GM12864 (cell line): ENCODE measurements around the gene WFS1.

ENCODE experiments used
- DNase-seq: peaks from one replicate; pipeline ENCODE4 v3.0.0-alpha.2; 2011; ENCODE audit warnings: low read depth
- H3K4me3 ChIP-seq: 2 replicates; pipeline ENCODE4 v1.5.1; 2011; ENCODE audit warnings: mild to moderate bottlenecking, low read depth, low read length, control low read depth
- TF ChIP-seq, protein P1 (sequence below): IDR thresholded peaks from 2 replicates; pipeline ENCODE4 v1.5.1; 2011; ENCODE audit warnings: low read depth, mild to moderate bottlenecking, moderate library complexity, low read length, control low read depth, inconsistent platforms; ENCODE audit errors: missing control alignments

The WFS1 gene

DNA sequence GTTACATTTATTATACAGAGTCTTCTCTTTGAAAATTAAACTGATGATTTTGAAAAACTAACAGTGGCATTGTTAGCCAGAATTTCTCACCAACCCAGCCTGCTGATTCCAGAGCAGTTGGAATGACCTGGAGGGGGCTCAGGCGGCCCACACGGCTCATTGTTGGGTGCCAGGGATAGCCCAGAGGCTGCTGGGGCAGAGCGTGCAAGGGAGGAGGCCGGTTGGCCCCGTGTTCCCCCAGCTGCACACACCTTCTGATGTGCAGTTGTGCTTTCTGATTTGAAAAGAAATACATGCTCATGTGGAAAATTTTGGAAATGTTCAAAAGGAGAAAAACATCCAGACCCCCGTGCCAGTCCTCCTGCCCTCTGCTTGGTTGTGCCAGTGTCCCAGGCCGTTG lies 20.6 kb downstream of the WFS1 start:
- no peak for DNase-seq
- TF ChIP-seq, protein P1, sequence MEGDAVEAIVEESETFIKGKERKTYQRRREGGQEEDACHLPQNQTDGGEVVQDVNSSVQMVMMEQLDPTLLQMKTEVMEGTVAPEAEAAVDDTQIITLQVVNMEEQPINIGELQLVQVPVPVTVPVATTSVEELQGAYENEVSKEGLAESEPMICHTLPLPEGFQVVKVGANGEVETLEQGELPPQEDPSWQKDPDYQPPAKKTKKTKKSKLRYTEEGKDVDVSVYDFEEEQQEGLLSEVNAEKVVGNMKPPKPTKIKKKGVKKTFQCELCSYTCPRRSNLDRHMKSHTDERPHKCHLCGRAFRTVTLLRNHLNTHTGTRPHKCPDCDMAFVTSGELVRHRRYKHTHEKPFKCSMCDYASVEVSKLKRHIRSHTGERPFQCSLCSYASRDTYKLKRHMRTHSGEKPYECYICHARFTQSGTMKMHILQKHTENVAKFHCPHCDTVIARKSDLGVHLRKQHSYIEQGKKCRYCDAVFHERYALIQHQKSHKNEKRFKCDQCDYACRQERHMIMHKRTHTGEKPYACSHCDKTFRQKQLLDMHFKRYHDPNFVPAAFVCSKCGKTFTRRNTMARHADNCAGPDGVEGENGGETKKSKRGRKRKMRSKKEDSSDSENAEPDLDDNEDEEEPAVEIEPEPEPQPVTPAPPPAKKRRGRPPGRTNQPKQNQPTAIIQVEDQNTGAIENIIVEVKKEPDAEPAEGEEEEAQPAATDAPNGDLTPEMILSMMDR = no peak
- H3K4me3 ChIP-seq = no peak overlapping the region

DNA sequence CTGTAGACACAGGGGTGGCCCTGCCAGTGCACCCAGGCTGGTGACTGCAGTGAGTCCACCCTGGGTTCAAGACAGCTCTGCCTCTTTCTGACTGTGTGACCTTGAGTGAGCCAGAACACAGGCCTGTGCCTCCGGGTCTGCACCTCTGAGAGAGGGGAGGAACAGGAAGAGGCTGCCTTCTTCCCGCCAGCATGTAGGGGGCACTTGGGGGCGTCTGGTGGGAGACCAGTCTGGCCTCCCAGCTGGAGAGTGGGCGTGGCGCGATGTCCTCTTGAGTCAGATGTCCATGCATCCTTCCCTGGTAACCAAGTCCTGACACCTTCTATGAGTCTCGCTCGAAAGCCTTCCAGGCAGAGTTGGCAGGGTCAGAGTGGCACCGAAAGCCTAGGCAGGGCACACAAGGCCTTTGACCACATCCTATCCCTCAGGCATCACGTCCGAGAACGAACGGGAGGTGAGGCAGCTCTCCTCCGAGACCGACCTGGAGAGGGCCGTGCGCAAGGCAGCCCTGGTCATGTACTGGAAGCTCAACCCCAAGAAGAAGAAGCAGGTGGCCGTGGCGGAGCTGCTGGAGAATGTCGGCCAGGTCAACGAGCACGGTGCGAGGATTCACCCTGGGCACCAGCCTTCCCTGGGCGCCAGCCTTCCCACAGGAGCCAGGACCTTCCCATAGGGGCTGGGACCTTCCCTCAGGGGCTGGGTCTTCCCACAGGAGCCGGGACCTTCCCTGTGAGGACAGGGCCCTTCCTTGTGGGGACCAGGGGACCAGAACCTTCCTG lies 21.3 kb downstream of the WFS1 start:
- TF ChIP-seq, protein P1 = no peak
- no peak for DNase-seq

DNA sequence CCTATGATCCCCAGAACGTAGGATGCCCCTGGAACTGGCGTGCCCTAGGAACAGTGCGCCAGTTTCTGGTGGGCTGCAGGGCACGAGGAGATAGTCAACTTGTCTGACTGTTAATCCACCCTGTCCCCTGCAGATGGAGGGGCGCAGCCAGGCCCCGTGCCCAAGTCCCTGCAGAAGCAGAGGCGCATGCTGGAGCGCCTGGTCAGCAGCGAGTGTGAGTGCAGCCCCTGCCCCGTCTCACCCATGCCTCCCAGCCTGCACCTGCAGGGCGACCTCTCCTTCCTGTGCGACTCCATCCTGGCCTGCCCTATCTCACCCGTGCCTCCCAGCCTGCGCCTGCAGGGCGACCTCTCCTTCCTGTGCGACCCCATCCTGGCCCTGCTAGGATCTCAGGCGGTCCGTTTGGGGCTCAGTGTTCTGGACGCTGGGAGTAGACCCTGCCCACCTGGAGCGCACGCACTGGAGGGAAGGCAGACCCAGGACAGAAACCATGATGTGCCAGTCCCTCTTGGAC lies 22.2 kb downstream of the WFS1 start:
- no peak overlapping the region for H3K4me3 ChIP-seq
- TF ChIP-seq, protein P1 = no peak
- DNase-seq = no peak

More for the DNA sequence above, 21.3 kb downstream of the WFS1 start:
- no peak overlapping the region for H3K4me3 ChIP-seq

DNA sequence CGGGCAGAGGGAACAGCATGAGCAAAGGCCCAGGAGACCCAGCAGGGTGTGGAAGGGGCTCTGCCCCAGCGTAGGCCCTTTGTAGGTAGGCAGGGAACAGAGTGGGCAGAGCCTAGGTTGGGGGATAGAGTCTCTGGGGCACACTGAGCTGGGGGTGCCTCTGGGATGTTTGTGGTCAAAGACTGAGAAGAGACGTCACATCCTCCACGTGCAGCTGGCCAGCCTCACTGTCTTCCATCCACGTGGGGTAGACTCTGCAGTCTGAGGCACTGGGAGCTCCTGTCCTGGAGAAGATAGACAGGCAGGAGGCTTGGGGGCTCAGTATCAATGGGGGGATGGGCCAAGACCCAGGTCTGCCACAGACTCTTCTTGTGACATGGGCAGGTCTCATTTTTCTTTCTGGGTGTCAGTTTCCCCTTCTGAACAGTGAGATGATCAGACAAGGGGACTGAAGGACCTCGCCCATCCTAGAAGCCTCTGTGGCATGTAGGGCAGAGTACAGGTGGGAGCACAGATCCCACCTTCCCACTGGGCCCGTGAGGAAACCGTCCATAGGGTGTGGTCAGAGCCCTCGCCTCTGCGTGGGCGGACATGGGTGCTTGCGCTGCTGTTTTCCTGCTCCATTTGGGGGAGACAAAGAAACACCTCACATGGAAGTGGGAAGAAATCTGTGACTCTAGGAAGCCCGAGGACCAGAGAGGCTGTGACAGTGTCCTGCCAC lies 22.9 kb downstream of the WFS1 start:
- no peak overlapping the region for H3K4me3 ChIP-seq
- TF ChIP-seq, protein P1 = no peak
- DNase-seq = no peak

DNA sequence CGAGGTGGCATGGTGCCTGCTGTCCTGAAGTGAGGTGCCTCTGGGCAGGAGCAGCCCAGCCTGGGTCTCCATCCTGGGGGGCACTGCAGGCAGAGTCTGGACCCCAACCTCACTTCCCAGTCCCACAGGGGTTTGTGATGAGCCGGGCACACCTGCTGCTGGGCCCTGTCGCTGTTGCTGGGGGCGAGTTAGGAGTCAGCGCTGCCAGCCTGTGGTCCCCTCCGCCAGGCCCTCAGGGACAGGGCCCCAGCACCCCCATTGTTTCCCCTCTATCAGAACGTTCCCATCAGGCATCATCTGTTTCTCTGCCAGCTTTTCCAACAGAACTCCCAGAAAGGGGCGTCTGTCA lies 23.4 kb downstream of the WFS1 start:
- TF ChIP-seq, protein P1 = no peak
- no peak for DNase-seq
- H3K4me3 ChIP-seq = no peak overlapping the region

DNA sequence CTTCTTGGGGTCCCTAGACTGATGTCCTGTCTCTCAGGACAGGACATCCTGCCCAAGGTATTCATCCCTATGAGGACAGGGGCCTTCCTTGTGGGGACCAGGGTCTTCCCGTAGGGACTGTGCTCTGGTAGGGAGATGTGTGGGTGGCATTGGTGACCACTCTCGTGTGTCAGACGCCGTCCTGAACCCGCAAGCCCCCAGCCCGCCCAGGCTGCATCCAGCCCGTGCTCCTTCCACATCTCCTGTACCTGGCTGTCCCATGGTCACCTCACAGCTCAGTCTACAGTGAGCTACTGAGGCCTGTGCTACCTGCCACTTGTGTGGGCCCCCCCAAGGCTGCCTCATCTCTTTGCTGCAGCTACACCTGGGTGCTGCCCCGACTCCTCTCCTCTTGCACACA lies 24.0 kb downstream of the WFS1 start:
- H3K4me3 ChIP-seq = no peak overlapping the region
- TF ChIP-seq, protein P1 = no peak
- no peak for DNase-seq
